ENCODE data around the gene FNTB.

- TF ChIP-seq, protein P1, sequence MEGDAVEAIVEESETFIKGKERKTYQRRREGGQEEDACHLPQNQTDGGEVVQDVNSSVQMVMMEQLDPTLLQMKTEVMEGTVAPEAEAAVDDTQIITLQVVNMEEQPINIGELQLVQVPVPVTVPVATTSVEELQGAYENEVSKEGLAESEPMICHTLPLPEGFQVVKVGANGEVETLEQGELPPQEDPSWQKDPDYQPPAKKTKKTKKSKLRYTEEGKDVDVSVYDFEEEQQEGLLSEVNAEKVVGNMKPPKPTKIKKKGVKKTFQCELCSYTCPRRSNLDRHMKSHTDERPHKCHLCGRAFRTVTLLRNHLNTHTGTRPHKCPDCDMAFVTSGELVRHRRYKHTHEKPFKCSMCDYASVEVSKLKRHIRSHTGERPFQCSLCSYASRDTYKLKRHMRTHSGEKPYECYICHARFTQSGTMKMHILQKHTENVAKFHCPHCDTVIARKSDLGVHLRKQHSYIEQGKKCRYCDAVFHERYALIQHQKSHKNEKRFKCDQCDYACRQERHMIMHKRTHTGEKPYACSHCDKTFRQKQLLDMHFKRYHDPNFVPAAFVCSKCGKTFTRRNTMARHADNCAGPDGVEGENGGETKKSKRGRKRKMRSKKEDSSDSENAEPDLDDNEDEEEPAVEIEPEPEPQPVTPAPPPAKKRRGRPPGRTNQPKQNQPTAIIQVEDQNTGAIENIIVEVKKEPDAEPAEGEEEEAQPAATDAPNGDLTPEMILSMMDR (IDR thresholded peaks at IDR 0.05), result no peak
- no peak for TF ChIP-seq POLR2AphosphoS5 (IDR thresholded peaks at IDR 0.05)
Observed at GRCh38 chr14:65038966-65039365, 52.3 kb downstream of the FNTB start.

Data from suprapubic skin (tissue), 3 donors.